H1 (cell line): ENCODE measurements around the gene MTG1. TPM values are rescaled to one million over a fixed set of nuclear protein-coding genes. Genes with fewer than 3 reads are reported as not detected.

ENCODE experiments used
- CTCF ChIA-PET: fragments of 300-600 bp; sonication (Branson Sonifier 250); formaldehyde crosslinking; loops from one replicate; lab custom pipeline; 2021; ENCODE audit not compliant: partially characterized antibody; lab: Charles Lee
- POLR2A ChIA-PET: fragments of 300-600 bp; sonication (Branson Sonifier 250); formaldehyde crosslinking; loops from one replicate; lab custom pipeline; 2021; ENCODE audit warnings: inconsistent platforms; ENCODE audit not compliant: partially characterized antibody; lab: Charles Lee
- DNase-seq, 2 experiments: peaks; one replicate each; pipeline versions ENCODE4 v3.0.0 to v3.0.0-alpha.2; 2010 to 2022; ENCODE audit warnings: low spot score in 2 of 2, low read depth in 1 of 2, mixed read lengths in 1 of 2
- FAIRE-seq: peaks from 2 replicates; lab custom pipeline; 2011; peaks lifted over from hg19 to GRCh38; lab: Jason Lieb, UNC
- H2AFZ ChIP-seq: 2 replicates; pipeline ENCODE4 v1.8.1; 2012; ENCODE audit warnings: low read length, inconsistent platforms
- H2AK5ac ChIP-seq: 2 replicates; pipeline ENCODE4 v1.6.1; 2013; ENCODE audit warnings: low read depth, low read length
- H2BK120ac ChIP-seq: replicated peaks from 2 replicates; pipeline ENCODE3; 2013; ENCODE audit warnings: low read depth, low read length, inconsistent platforms
- H2BK12ac ChIP-seq: 2 replicates; pipeline ENCODE4 v1.6.1; 2013; ENCODE audit warnings: low read depth, low read length
- H2BK15ac ChIP-seq: 2 replicates; pipeline ENCODE4 v1.6.1; 2013; ENCODE audit warnings: low read length
- H2BK20ac ChIP-seq: 2 replicates; pipeline ENCODE4 v1.6.1; 2013; ENCODE audit warnings: low read length
- H2BK5ac ChIP-seq: 2 replicates; pipeline ENCODE4 v1.6.1; 2013; ENCODE audit warnings: low read depth, low read length
- H3K14ac ChIP-seq: 2 replicates; pipeline ENCODE4 v1.6.1; 2013; ENCODE audit warnings: inconsistent platforms; ENCODE audit not compliant: insufficient read length
- H3K18ac ChIP-seq: 2 replicates; pipeline ENCODE4 v1.6.1; 2013; ENCODE audit warnings: low read length; ENCODE audit errors: extremely low read depth
- H3K23ac ChIP-seq: 2 replicates; pipeline ENCODE4 v1.6.1; 2013; ENCODE audit warnings: inconsistent platforms; ENCODE audit not compliant: insufficient read length
- H3K23me2 ChIP-seq: 2 replicates; pipeline ENCODE4 v1.6.1; 2013; ENCODE audit warnings: low read depth, low read length
- H3K27ac ChIP-seq: 2 replicates; pipeline ENCODE4 v1.6.1; 2011; ENCODE audit warnings: low read depth, low read length, inconsistent platforms
- H3K27me3 ChIP-seq, 4 experiments: replicated peaks in 1 of 4; 1 replicate in 1 of 4; 2 replicates in 3 of 4; pipeline versions ENCODE4 v1.6.1 to v1.8.1; 2011 to 2013; ENCODE audit warnings: low read length in 3 of 4, mild to moderate bottlenecking in 3 of 4, inconsistent platforms in 2 of 4, mixed read lengths in 2 of 4, moderate library complexity in 1 of 4; ENCODE audit not compliant: control insufficient read depth in 3 of 4, insufficient read depth in 3 of 4; ENCODE audit errors: extremely low read depth in 1 of 4
- H3K36me3 ChIP-seq, 4 experiments: 2 replicates each; pipeline versions ENCODE4 v1.6.1 to v1.8.1; 2011 to 2013; ENCODE audit warnings: mild to moderate bottlenecking in 4 of 4, low read length in 3 of 4, moderate library complexity in 2 of 4, control low read depth in 1 of 4, inconsistent platforms in 1 of 4; ENCODE audit not compliant: insufficient read depth in 4 of 4, control insufficient read depth in 2 of 4
- H3K4ac ChIP-seq: replicated peaks from 2 replicates; pipeline ENCODE3; 2013; ENCODE audit warnings: low read length, low read depth, mixed read lengths, inconsistent platforms; ENCODE audit not compliant: insufficient read length
- H3K4me1 ChIP-seq, 4 experiments: replicated peaks in 1 of 4; 1 replicate in 1 of 4; 2 replicates in 3 of 4; pipeline versions ENCODE4 v1.6.1 to v1.8.1; 2011 to 2013; ENCODE audit warnings: low read length in 3 of 4, inconsistent platforms in 2 of 4, mixed read lengths in 1 of 4; ENCODE audit not compliant: insufficient read depth in 4 of 4, control insufficient read depth in 3 of 4
- H3K4me2 ChIP-seq, 2 experiments: 2 replicates each; pipeline versions ENCODE4 v1.6.1 to v1.8.1; 2011 to 2013; ENCODE audit warnings: low read depth in 2 of 2, low read length in 2 of 2, control low read depth in 1 of 2, inconsistent platforms in 1 of 2, mild to moderate bottlenecking in 1 of 2; ENCODE audit not compliant: insufficient read depth in 1 of 2
- H3K4me3 ChIP-seq, 4 experiments: fragments of 200-600, 300-600 bp in 1 of 4; sonication (generic), shearing (Covaris generic), sonication (Bioruptor Twin) in 1 of 4; 2 replicates each; pipeline versions ENCODE4 v1.5.1 to v1.8.1; 2011 to 2016; ENCODE audit warnings: low read length in 4 of 4, low read depth in 3 of 4, control low read depth in 2 of 4, inconsistent platforms in 2 of 4, mild to moderate bottlenecking in 2 of 4, mixed read lengths in 1 of 4, moderate library complexity in 1 of 4; ENCODE audit not compliant: insufficient read depth in 2 of 4; ENCODE audit errors: extremely low read depth in 1 of 4
- H3K56ac ChIP-seq: replicated peaks from 2 replicates; pipeline ENCODE3; 2013; ENCODE audit warnings: low read depth, mild to moderate bottlenecking, mixed read lengths, low read length, inconsistent platforms; ENCODE audit not compliant: insufficient read length
- H3K79me1 ChIP-seq: 2 replicates; pipeline ENCODE4 v1.6.1; 2013; ENCODE audit warnings: low read depth, low read length, control low read depth
- H3K79me2 ChIP-seq, 2 experiments: 2 replicates each; pipeline versions ENCODE4 v1.6.1 to v1.8.1; 2012 to 2013; ENCODE audit warnings: low read length in 2 of 2, mild to moderate bottlenecking in 2 of 2, inconsistent platforms in 1 of 2; ENCODE audit not compliant: insufficient read depth in 2 of 2, control insufficient read depth in 1 of 2
- H3K9ac ChIP-seq, 4 experiments: replicated peaks in 1 of 4; 1 replicate in 1 of 4; 2 replicates in 3 of 4; pipeline versions ENCODE4 v1.6.1 to v1.8.1; 2011 to 2013; ENCODE audit warnings: low read depth in 3 of 4, low read length in 3 of 4, control low read depth in 2 of 4, mild to moderate bottlenecking in 2 of 4, moderate library complexity in 2 of 4, inconsistent platforms in 1 of 4; ENCODE audit errors: extremely low read depth in 1 of 4
- H3K9me3 ChIP-seq, 2 experiments: 2 replicates each; pipeline versions ENCODE4 v1.6.1 to v1.8.1; 2012 to 2013; ENCODE audit warnings: mild to moderate bottlenecking in 2 of 2, moderate library complexity in 2 of 2, control low read depth in 1 of 2, inconsistent platforms in 1 of 2, low read depth in 1 of 2, low read length in 1 of 2, mixed read lengths in 1 of 2; ENCODE audit not compliant: insufficient read depth in 2 of 2
- H4K20me1 ChIP-seq, 2 experiments: replicated peaks in 1 of 2; 2 replicates each; pipeline versions ENCODE3 to v1.8.1; 2011 to 2013; ENCODE audit warnings: inconsistent platforms in 2 of 2, low read length in 2 of 2, mild to moderate bottlenecking in 1 of 2; ENCODE audit not compliant: insufficient read depth in 2 of 2, control insufficient read depth in 1 of 2
- H4K5ac ChIP-seq: 2 replicates; pipeline ENCODE4 v1.6.1; 2013; ENCODE audit warnings: low read length, low read depth, mixed read lengths, inconsistent platforms; ENCODE audit not compliant: insufficient read length
- H4K8ac ChIP-seq: 2 replicates; pipeline ENCODE4 v1.8.0; 2013; ENCODE audit warnings: mild to moderate bottlenecking, moderate library complexity, low read length, inconsistent platforms; ENCODE audit not compliant: insufficient read depth; ENCODE audit errors: extremely low read depth
- H4K91ac ChIP-seq: replicated peaks from 2 replicates; pipeline ENCODE3; 2013; ENCODE audit warnings: low read length, mixed read lengths, inconsistent platforms; ENCODE audit not compliant: insufficient read length
- CBX5 ChIP-seq: fragments of 300-800, 300-1000 bp; sonication (generic); IDR thresholded peaks from 2 replicates; pipeline ENCODE4 v1.7.1; 2016; ENCODE audit warnings: antibody characterized with exemption, low read length, low read depth
- EGR1 ChIP-seq: IDR thresholded peaks from 2 replicates; pipeline ENCODE4 v1.6.1; 2011; ENCODE audit warnings: low read depth, low read length, borderline replicate concordance
- JUND ChIP-seq: IDR thresholded peaks from 2 replicates; pipeline ENCODE4 v1.6.1; 2011; ENCODE audit warnings: mild to moderate bottlenecking, improper control_type of control experiment, low read length
- MAFK ChIP-seq: IDR thresholded peaks from 2 replicates; pipeline ENCODE4 v1.6.1; 2012; ENCODE audit warnings: low read depth, mild to moderate bottlenecking, improper control_type of control experiment, low read length
- NANOG ChIP-seq: IDR thresholded peaks from 2 replicates; pipeline ENCODE4 v1.6.1; 2011; ENCODE audit warnings: low read length, low read depth, mild to moderate bottlenecking, inconsistent platforms; ENCODE audit not compliant: insufficient read depth, poor library complexity, severe bottlenecking
- RXRA ChIP-seq: IDR thresholded peaks from 2 replicates; pipeline ENCODE4 v1.6.1; 2011; ENCODE audit warnings: low read depth, mild to moderate bottlenecking, low read length, moderate library complexity; ENCODE audit not compliant: insufficient read depth
- SIRT6 ChIP-seq: IDR thresholded peaks from one replicate; pipeline ENCODE4 v1.7.1; 2012; ENCODE audit warnings: low read length, inconsistent platforms
- SP1 ChIP-seq: IDR thresholded peaks from 2 replicates; pipeline ENCODE4 v1.6.1; 2011; ENCODE audit warnings: low read depth, low read length
- USF2 ChIP-seq: IDR thresholded peaks from 2 replicates; pipeline ENCODE4 v1.6.1; 2011; ENCODE audit warnings: low read length, improper control_type of control experiment
- WGBS, 2 experiments: shearing (Covaris generic) in 1 of 2; methylation state at CpG; one replicate each; pipeline versions ENCODE4 v1.1.6 to v1.1.7; 2013 to 2015; ENCODE audit warnings: low lambda C conversion rate in 2 of 2, mixed read lengths in 2 of 2, inconsistent platforms in 1 of 2, low coverage in 1 of 2, missing lambda C conversion rate in 1 of 2; ENCODE audit not compliant: insufficient replicate concordance in 2 of 2, insufficient coverage in 1 of 2, insufficient read length in 1 of 2; ENCODE audit errors: extremely low coverage in 1 of 2, missing lambda C conversion rate in 1 of 2; 5-methylcytosine and 5-hydroxymethylcytosine counted together
- polyA plus RNA-seq, 7 experiments: library from polyadenylated mRNA; depleted of rRNA in 3 of 7; stranded (reverse) in 5 of 7; unstranded in 2 of 7; fragments of >200 nt in 5 of 7; fragments of 200-250 nt in 2 of 7; gene quantifications; 1 replicate in 5 of 7; 2 replicates in 1 of 7; 4 replicates in 1 of 7; pipeline versions ENCODE4 v1.2.1 to v1.2.3, GENCODE V29; 2011 to 2013; ENCODE audit warnings: missing spikeins in 2 of 7, mixed read lengths in 2 of 7
- total RNA-seq: library from RNA; stranded (reverse); fragmentation: NEBNext Ultra II Directional; extraction: Animal tissue kit (Norgen Biotek cat#: 25700); gene quantifications from 2 replicates; pipeline ENCODE4 v1.2.1, GENCODE V29; 2021

The MTG1 gene
- total and polyA plus RNA-seq, 2 of the 8 experiments (the other 6 are each of a cell fraction or from before 2014, with no cell fraction given) = 56.6 to 81.6 TPM

DNA sequence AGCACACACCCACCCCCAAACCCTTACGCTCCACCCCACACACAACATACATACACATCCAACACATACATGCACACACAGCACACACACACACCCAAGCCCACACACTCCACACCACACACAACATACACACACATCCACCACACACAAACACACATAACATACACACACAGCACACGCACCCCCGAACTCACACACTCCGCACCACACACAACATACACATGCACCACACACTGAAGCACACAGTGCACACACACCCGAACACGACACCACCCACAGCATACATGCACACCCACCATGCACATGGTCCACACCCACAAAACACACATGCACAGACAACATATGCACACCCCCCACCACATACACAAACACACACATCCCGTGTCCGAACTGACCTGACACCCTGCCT is 44.8 kb upstream of the MTG1 start:
- Histone ChIP-seq H3K4me3 (no peak overlapping the region), H3K4ac (no peak overlapping the region), H2AFZ (no peak overlapping the region), H4K20me1 (peaks cover 4 to 12% of the 10 kb centered on the region in 2 experiments), H3K79me1 (no peaks in the 10 kb centered on the region), H2BK120ac (no peak overlapping the region), H3K23me2 (peaks cover 4% of the 10 kb centered on the region; the same call in 1 of the 2 replicates), H3K27me3 (no peaks in the 10 kb centered on the region; a peak in 3 of 7 replicates), H2AK5ac (0 out of 2 replicates have a peak overlapping the region, but pooled peaks have one; percentile 32), H3K27ac (no peak overlapping the region), H3K9me3 (no peaks in the 10 kb centered on the region), H4K5ac (no peak overlapping the region), H3K79me2 (no peaks in the 10 kb centered on the region), H4K91ac (peak overlapping the region; percentile 65), H4K8ac (no peak overlapping the region), H2BK15ac (no peak overlapping the region; the same call in 1 of the 2 replicates), H2BK12ac (peak overlapping the region; percentile 18; the same call in 1 of the 2 replicates), H3K4me2 (no peak overlapping the region), H3K18ac (no peak overlapping the region), H3K9ac (no peak overlapping the region), H3K36me3 (no peaks in the 10 kb centered on the region), H3K56ac (no peak overlapping the region), H2BK20ac (no peak overlapping the region), H2BK5ac (peak overlapping the region; percentile 2; the same call in 1 of the 2 replicates), H3K4me1 (peaks cover 0 to 21% (median 2%) of the 10 kb centered on the region in 4 experiments; a peak in 4 of 7 replicates), H3K23ac (no peak overlapping the region), H3K14ac (no peak overlapping the region)
- FAIRE-seq (no peak), DNase-seq (no peak)
- CTCF ChIA-PET = interaction anchor here (0.7 kb wide), 1 partner anchor 9 kb away, joined by 3 read pairs; no protein-coding TSS in a partner anchor
- POLR2A ChIA-PET = interaction anchor here (1.1 to 1.3 kb wide), 2 partner anchors 12 to 21 kb away, joined by 3 read pairs; partner anchors contain the start of gene CALY
- 96 to 100% methylated on average over 4 to 8 of the region's 8 CpGs for WGBS, 2 experiments
- TF ChIP-seq NANOG = no peak
- TF ChIP-seq EGR1 = no peak
- TF ChIP-seq JUND = no peak
- no peak for TF ChIP-seq SP1
- TF ChIP-seq SIRT6 = no peak
- TF ChIP-seq RXRA = no peak
- TF ChIP-seq USF2 = no peak
- no peak for TF ChIP-seq CBX5
- no peak for TF ChIP-seq MAFK
